GM19351 (cell line): ENCODE results near the gene STS.

Experiments used
- ATAC-seq: cut with Tn5 transposase; IDR thresholded peaks from one replicate; pipeline ENCODE4 v1.9.1; 2021; ENCODE audit warnings: mild to moderate bottlenecking, moderate library complexity; ENCODE audit not compliant: unreplicated experiment

The STS gene, protein sequence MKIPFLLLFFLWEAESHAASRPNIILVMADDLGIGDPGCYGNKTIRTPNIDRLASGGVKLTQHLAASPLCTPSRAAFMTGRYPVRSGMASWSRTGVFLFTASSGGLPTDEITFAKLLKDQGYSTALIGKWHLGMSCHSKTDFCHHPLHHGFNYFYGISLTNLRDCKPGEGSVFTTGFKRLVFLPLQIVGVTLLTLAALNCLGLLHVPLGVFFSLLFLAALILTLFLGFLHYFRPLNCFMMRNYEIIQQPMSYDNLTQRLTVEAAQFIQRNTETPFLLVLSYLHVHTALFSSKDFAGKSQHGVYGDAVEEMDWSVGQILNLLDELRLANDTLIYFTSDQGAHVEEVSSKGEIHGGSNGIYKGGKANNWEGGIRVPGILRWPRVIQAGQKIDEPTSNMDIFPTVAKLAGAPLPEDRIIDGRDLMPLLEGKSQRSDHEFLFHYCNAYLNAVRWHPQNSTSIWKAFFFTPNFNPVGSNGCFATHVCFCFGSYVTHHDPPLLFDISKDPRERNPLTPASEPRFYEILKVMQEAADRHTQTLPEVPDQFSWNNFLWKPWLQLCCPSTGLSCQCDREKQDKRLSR

DNA sequence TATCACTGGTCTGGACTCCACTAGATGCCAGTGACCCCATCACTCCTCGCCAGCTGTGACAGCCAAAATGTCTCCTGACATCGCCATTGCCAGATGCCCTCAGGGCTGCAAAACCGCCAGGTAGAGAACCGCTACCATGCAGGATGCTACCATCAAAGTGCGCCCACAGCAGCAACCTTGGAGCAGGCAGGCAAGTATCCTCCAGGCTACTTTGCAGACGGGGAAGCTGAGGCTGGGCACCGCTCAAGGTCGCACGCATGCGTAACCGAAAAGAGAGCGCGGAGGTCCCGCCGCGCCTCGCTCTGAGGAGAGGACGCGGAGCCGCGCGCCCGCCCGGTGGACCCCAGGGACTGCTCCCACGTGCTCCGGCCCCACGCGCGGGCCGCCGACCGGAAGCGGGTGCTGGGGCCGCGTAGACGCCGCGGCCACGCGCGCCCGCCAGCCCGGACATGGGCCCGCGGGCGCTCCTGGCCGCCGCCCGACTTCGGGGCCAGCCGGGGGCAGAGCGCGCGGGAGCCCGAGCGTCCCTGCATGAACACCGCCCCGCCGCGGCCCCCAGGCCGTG lies at the start of gene STS:
TSS of gene STS (plus strand) at position 300 of the 565 bp plus-strand sequence. CDS start 105,488 bp downstream, outside the sequence.
- peak; percentile 39 for ATAC-seq

DNA sequence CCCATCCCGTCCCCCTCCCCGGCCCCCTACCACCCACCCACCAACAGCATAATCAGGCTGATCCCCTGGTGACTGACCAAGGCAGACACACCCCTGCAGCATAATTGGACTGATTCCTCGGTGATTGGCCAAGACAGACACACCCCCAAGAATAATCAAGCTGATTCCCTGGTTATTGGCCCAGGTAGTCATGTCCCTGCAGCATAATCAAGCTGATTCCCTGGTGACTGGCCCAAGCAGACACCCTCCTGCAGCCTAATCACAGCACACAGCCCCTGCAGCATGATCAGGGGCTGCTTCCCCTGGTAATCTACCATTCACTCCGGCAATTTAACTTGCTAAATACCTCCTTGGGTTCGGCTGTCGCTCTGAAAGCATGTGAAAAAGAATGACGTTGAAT lies 47.5 kb upstream of the STS start:
- ATAC-seq = no peak

DNA sequence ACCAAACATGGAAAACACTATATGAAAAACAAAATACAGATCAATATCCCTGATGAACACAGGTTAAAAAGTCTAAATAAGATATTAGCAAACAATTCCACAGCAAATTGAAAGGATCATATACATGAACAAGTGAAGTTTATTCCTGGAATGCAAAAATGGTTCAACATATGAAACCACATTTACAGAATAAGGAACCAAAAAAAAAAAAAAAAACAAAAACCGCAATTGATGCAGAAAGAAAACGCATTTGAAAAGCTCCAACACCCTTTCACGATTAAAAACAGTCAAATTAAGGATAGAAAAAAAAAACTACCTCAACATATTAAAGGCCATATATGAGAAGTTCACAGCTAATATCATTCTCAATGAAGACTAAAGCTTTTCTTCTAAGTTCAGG lies 45.4 kb upstream of the STS start:
- ATAC-seq = no peak

DNA sequence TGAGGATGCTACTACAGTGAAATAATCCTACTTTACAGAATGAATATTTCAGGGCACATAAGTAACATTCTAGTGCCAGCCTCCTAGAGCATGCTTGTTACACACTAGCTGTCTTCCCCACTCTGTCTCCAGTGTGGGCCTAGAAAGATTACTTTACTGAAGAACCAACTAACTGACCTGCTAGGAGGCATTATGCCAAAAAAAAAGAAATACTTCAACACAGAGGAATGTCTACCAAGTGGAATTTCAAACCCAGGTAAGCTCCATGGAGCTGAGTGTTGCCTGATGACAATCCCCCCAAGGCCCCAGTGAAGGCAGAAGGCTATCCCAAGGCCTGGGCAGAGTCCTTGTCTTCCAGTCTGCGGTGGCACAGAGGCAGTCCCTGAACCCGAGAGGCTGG lies 40.9 kb upstream of the STS start:
- no peak for ATAC-seq

DNA sequence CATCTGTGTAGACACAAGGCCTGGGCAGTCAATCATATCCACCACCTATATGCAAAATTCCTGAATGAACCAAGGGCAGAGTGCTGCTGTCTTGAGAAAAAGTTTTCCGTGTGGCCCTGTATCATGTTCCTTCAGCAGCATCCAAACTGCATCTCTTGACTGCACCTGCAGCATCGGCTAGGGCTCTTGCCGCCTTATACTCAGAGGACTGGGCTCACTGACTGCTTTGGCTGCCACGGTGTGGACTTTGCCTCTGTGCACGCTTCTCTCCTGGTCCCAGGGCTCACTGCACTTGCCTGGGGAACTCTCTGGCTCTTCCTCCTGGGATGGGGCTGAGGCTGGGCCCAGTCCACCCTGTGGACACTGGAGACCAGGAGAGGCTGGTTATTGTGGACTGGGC lies 39.5 kb upstream of the STS start:
- no peak for ATAC-seq

DNA sequence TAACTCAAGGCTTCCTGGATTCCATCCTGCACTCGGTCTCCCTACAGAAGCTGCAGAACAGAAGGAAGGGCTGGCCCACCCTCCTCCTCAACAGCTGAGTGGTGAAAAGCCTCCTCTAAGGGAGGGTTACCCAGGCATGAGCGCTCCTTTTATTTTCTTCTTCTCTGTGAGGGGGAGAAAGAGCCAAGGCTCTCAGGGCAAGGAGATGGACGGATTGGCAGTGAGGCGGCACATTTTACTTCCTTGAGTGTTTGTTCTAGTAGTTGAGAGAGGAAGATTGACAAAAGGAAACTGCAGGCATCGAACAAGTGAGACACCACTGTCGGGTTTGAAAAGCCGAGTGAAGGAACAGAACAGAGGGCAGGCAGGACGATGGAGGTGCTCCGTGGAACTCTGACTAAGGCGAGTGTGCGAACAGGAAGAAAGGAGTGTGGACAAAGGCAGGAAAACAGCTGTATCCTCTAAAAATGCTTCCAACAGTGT lies 38.4 kb upstream of the STS start:
- ATAC-seq = no peak

DNA sequence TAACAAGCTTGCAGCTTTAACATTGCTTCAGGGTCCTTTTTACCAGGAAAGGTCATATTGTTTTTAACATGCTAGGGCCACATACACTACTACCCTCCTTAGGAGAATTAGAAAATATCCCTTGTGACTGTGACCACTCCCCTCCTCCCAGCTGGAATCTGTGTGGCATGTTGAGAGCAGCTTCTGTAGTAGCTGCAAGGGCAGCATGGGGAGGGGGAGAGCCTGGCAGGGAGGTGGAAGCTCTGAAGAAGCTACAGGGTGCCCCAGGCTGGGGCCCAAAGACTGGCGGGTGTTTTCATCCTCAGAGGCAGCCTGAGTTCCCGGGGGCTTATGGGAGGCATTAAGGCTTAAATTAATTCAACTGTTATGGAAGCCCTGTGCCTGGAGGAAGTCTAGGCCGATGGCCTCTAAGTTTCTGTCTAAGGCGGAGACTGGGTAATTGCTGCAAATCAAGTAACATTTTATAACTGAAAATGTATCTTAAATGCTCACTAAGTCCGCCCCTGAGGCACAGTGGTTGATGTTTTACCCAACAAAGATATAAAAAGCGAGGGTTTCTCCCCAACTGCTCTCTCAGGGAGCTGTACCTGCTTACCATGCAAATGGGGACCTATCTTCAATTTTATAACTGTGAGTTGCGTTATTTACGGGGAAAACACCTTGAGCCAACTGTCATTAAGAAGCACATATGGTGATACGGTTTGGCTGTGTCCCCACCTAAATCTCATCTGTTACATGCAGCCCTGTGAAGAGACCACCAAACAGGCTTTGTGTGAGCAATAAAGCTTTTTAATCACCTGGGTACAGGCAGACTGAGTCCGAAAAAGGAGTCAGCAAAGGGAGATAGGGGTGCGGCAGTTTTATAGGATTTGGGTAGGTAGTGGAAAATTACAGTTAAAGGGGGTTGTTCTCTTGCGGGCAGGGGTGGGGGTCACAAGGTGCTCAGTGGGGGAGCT lies 37.4 kb upstream of the STS start:
- peak; percentile 67 for ATAC-seq

DNA sequence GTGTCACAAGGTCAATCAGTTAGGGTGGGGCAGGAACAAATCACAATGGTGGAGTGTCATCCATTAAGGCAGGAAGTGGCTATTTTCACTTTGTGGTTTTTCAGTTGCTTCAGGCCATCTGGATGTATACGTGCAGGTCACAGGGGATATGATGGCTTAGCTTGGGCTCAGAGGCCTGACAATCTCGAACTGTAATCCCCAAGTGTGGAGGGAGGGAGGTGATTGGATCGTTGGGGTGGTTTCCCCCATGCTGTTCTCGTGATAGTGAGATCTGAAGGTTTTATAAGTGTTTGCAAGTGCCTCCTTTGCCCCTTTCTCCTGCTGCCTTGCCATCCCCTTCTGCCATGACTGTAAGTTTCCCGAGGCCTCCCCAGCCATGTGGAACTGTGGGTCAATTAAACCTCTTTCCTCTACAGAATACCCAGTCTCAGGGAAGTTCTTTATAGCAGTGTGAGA lies 36.7 kb upstream of the STS start:
- ATAC-seq = peak; percentile 43

DNA sequence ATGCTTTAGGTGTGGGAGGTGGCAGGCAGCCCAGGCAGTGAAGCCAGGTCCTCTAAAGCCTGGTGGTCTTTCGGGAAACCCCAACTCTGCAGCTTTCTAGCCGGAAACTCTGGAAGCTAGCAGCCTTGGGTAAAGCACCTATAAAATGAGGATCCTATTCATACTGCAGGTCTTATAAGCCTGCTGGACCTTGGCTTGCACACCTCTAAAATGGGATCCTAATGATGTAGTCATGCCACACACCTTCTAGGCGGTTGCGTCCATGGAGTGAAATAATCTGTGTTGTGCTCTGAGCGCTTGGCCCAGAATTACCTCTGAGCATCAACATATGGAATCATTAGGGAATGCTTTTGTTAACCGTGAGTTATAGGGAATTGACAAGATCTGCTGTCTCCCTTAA lies 36.0 kb upstream of the STS start:
- no peak for ATAC-seq

DNA sequence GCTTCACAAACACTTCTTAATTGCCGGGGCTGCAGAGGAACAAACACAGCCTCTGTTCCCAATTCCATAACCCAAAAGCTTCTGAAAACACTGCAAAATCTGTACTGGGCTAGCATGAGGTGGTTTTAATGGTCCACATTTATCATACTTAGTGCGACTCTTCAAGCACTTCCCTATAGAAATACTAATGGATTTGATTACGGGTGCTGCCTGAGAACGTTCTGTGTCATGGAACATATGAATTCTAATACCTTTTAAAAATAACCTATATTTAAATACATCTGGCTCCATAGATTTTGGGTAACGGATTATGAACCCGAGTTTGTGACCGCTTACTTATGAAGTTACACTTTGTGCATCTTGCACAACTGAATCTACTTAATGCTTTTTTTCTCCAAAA lies 35.4 kb upstream of the STS start:
- ATAC-seq = no peak

DNA sequence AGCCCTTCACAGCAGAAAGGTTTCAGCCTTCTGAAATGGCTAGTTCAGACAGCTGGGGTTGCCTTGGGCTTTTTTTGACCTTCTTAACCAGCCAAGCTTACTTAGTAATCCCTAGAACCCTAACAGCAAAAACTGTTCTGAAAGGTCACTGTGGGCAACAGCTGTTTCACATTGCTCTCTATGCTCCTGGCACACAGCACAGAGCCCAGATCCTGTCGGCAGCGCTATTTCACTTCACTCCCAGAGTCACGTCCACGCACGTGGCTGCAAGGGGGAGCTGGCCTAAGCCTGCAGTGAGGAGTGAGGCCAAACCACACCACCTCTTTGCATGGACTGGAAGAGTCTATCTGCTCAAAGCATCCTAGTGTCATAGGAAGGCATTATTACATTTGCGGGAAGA lies 32.0 kb upstream of the STS start:
- peak; percentile 61 for ATAC-seq

DNA sequence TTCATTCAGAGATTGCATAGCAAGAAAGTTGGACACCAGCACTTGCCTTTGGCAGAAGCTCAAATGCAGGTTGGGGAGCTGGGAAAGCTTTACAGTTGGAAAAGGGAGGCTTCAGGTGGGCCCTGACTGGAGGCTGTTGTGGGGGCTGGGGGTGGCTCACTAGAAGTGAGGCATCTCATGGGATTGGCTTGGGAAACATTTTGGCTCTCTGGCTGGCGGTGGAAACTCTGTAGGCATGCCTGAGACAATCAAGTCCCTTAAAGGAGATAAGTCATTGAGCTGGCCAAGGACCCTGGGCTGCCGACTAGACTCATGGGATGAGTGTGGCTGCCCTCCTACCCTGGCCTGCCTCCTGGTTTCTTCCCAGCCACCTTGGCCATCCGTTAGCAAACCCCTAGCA lies 31.4 kb upstream of the STS start:
- ATAC-seq = no peak

DNA sequence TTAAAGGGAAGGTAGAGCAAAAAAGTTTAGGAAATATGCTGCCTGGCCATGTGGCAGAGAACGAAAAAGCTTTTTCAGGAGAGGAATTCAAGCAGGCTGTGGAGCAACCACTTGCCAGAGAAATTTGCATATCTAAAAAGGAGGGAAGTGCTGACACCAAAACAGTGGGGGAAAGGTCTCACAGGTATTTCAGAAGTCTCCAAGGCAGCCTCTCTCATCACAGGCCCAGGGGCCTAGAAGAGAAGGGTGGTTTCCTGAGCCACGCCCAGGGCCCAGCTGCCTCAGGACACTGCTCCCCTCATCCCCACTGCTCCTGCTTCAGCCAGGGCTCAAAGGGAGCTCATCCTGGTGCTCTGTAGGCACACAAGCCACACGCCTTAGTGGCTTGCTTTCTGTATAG lies 29.9 kb upstream of the STS start:
- ATAC-seq = peak; percentile 50

DNA sequence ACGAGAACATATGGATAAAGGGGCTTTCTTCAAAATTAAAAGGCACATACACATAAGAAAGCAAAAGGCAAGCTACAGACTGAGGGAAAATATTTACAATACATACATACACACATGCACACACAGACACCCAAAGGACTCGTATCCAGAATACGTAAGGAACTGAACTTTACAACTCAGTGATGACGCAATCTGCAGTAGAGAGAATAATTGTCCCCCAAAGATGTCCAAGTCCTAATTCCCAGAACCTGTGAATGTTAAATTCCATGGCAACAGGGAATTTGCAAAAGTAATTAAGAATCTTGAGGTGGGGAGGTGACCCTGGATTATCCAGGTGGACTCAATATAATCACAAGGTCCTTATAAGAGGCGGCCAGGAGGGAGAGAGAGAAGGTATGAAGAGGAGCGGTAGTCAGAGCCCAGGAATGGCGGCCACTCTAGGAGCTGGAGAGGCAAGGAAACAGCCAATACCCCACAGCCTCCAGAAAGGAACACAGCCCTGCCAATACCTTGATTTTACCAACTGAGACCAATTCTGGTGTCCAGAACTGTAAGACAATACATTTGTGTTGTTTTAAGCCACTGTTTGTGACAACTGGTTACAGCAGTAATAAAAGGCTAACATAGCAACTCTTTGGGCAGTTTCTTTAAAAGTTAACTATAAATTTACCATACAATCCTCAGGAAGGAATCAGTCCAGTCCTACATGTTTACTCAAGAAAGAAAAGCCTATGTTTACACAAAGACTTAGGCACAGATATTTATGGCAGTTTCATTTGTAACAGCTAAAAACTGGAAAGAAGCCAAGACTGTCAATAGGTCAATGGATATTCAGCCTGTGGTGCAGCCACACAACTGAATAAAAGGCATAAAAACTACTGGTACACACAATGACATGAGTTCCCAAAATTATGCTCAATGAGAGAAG lies 27.3 kb upstream of the STS start:
- ATAC-seq = peak; percentile 33

DNA sequence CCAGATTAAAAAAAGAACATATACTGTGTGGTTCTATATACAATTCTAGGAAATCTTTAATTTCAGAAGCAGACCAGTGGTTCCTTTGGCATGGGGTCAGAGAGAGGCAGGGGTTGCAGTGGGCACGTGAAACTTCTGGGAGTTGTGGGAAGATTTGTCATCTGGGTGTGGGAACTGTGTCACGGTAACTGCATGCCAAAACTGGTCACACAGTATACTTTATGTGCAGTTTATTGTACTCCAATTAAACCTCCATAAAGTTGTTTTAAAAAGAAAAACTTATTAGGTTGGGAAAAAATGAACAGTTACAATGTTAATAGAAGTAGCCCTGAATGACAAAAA lies 26.7 kb upstream of the STS start:
- ATAC-seq = no peak

DNA sequence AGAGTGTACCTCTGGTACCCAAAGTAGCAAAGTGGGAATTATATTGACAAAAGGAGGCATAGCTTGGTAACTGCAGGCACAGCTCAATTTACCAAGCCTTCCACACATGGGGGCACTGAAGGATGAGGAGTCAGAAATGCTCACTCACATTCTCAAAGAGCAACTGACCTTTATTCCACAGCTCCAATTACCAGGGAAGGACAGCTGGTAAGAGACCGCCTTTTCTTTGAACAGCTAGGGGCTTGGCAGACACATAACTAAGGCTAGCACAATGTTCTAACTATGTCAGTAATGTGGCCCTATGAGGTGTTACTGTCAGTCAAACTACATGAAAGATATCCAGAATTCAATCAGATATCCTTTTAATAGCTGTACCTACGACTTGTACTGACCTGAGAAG lies 20.5 kb upstream of the STS start:
- ATAC-seq = no peak

DNA sequence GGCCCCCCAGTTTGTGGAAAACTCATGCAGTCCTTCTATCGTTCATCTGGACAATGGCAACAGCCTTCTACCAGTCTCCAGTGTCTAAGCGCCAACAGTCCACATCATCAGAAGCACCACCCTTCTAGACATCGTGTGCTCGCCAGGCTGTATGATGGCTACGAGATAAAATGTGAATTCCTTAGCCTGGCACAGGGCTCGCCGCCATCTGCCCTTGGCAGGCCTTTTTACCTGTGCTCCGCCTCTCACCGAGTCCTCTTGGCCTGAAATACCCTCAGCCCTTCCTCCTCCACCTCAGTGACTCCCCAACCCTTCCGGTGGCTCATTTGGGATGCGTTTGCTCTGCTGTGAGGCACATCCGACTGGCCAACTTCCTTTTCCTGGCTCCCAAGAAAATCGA lies 15.9 kb upstream of the STS start:
- ATAC-seq = no peak

DNA sequence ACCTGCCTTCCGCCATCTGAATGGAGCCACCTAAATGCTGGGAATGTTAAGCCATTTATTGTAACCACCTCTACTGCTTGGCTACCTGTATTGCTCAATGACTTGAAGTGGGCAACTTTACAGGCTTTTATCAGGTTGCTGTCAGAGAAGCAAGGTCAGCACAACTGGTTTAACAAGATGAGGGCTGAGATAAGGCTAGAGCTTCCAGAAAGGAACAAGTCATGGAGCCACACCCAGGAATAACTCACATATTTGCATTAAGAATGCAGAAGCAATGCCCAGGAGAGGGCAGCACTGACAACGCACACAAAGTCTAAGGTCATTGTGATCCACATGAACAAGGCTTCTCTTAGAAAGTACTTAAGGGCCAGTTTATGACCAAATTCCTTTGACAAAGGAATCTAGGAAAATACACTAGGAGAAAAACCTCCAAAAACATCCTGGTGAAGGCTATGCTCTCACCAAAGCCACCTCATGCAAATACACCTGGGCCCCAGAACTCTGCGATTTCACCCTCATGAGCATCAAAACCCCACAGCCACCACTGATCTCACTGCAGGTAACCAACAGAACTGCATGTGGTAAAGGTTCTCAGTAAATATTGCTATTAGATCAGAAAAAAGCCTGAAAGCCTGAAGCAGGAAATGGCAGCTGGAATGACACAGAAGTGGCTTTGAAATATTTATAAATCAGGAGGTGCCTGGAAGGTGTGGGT lies 15.0 kb upstream of the STS start:
- ATAC-seq = peak; percentile 89

DNA sequence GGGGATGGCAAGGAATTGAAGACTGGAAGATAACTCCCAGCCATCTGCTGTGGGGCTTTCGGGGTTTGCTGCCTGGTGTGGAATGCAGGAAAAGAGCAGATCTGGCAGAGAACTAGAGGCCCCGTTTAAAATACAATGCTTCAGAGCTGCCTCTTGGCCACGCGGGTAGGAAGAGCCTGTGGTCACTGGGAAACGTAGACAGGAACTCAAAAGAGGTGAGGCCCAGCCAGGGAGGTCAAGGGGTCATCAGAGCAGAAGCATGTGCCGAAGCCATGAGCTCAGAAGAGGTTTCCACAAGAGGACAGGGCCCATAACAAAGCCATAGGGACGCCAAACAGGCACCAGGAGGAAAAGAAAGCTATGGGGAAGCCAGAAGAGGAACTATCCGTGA lies 14.5 kb upstream of the STS start:
- no peak for ATAC-seq
